GM03348 (cell line): ENCODE measurements around the gene AP3D1.

Source experiments
- DNase-seq: peaks from one replicate; pipeline ENCODE4 v3.0.0; 2012; ENCODE audit warnings: low spot score

AP3D1 gene

GRCh38 chr19:2126879-2127518, 24.4 kb downstream of the AP3D1 start:
- DNase-seq, result no peak

GRCh38 chr19:2123682-2124387, 27.5 kb downstream of the AP3D1 start:
- DNase-seq, result no peak

GRCh38 chr19:2122982-2123381, 28.4 kb downstream of the AP3D1 start:
- no peak for DNase-seq

GRCh38 chr19:2122251-2122650, 29.1 kb downstream of the AP3D1 start:
- no peak for DNase-seq

GRCh38 chr19:2121416-2122051, 29.8 kb downstream of the AP3D1 start:
- no peak for DNase-seq

- DNase-seq, result no peak
Observed at GRCh38 chr19:2120821-2121220, 30.5 kb downstream of the AP3D1 start.

GRCh38 chr19:2119921-2120785, 31.2 kb downstream of the AP3D1 start:
- no peak for DNase-seq

- no peak for DNase-seq
Observed at GRCh38 chr19:2118438-2118837, 32.9 kb downstream of the AP3D1 start.

GRCh38 chr19:2117215-2117960, 34.0 kb downstream of the AP3D1 start:
- no peak for DNase-seq

GRCh38 chr19:2116507-2116906, 34.9 kb downstream of the AP3D1 start:
- DNase-seq, result no peak

- no peak for DNase-seq
Observed at GRCh38 chr19:2115911-2116426, 35.4 kb downstream of the AP3D1 start.

GRCh38 chr19:2115324-2115723, 36.0 kb downstream of the AP3D1 start:
- no peak for DNase-seq

- no peak for DNase-seq
Observed at GRCh38 chr19:2114821-2115220, 36.5 kb downstream of the AP3D1 start.

GRCh38 chr19:2114218-2114617, 37.1 kb downstream of the AP3D1 start:
- no peak for DNase-seq

GRCh38 chr19:2113439-2114211, 37.7 kb downstream of the AP3D1 start:
- DNase-seq, result no peak

- DNase-seq, result no peak
Observed at GRCh38 chr19:2112516-2113320, 38.6 kb downstream of the AP3D1 start.

GRCh38 chr19:2111886-2112285, 39.5 kb downstream of the AP3D1 start:
- no peak for DNase-seq

GRCh38 chr19:2111425-2111824, 39.9 kb downstream of the AP3D1 start:
- no peak for DNase-seq

- no peak for DNase-seq
Observed at GRCh38 chr19:2110822-2111221, 40.5 kb downstream of the AP3D1 start.
